ENCODE measurements around the gene MTX1. TPM values are rescaled to one million over a fixed set of nuclear protein-coding genes. Genes with fewer than 3 reads are reported as not detected.

The MTX1 gene
- polyA plus RNA-seq, 1 experiment = 72.7 TPM

- Histone ChIP-seq H3K27me3 (ENCODE audit: control insufficient read depth, insufficient read depth, low read length) (no peaks in the 10 kb centered on the region), H3K4me3 (ENCODE audit: low read depth, low read length) (no peak overlapping the region), H3K36me3 (ENCODE audit: control insufficient read depth, insufficient read depth, low read length) (peaks cover 24% of the 10 kb centered on the region)
- TF ChIP-seq CTCF (IDR thresholded peaks at IDR 0.05; ENCODE audit: insufficient read depth, low read depth, low read length) = no peak
- ChIA-PET CTCF (interaction anchor here (0.7 kb wide), 1 partner anchor 28 kb away, joined by 3 read pairs; the partner anchor contains the start of gene KRTCAP2), POLR2A (no interaction called here)
- DNase-seq (ENCODE audit: low read depth) = no peak
These were observed 7.6 kb upstream of the MTX1 start for GRCh38 chr1:155200920-155201319.

- peaks cover 20% of the 10 kb centered on the region for H3K36me3 ChIP-seq (ENCODE audit: control insufficient read depth, insufficient read depth, low read length)
- POLR2A ChIA-PET = no interaction called here
- no peak for TF ChIP-seq CTCF (IDR thresholded peaks at IDR 0.05; ENCODE audit: insufficient read depth, low read depth, low read length)
- no peak overlapping the region for H3K4me3 ChIP-seq (ENCODE audit: low read depth, low read length)
- DNase-seq (ENCODE audit: low read depth) = no peak
- H3K27me3 ChIP-seq (ENCODE audit: control insufficient read depth, insufficient read depth, low read length) = no peaks in the 10 kb centered on the region
- CTCF ChIA-PET = interaction anchor here (1.4 kb wide), 1 partner anchor 9 kb away, joined by 5 read pairs; no protein-coding TSS in a partner anchor
These were observed 6.3 kb upstream of the MTX1 start for GRCh38 chr1:155202198-155202597.

- ChIA-PET POLR2A (no interaction called here), CTCF (interaction anchor here (1.4 to 6.7 kb wide), 3 partner anchors 8 to 23 kb away, joined by 5 to 79 read pairs (median 75); no protein-coding TSS in a partner anchor)
- no peak for TF ChIP-seq CTCF (IDR thresholded peaks at IDR 0.05; ENCODE audit: insufficient read depth, low read depth, low read length)
- no peak for DNase-seq (ENCODE audit: low read depth)
- Histone ChIP-seq H3K36me3 (ENCODE audit: control insufficient read depth, insufficient read depth, low read length) (peaks cover 18% of the 10 kb centered on the region), H3K27me3 (ENCODE audit: control insufficient read depth, insufficient read depth, low read length) (no peaks in the 10 kb centered on the region), H3K4me3 (ENCODE audit: low read depth, low read length) (no peak overlapping the region)
These were observed 5.6 kb upstream of the MTX1 start for GRCh38 chr1:155202731-155203515.

GRCh38 chr1:155205035-155205434, 3.5 kb upstream of the MTX1 start:
- no peaks in the 10 kb centered on the region for H3K27me3 ChIP-seq (ENCODE audit: control insufficient read depth, insufficient read depth, low read length)
- no peak overlapping the region for H3K4me3 ChIP-seq (ENCODE audit: low read depth, low read length)
- ChIA-PET POLR2A (no interaction called here), CTCF (interaction anchor here (1.1 to 6.7 kb wide), 4 partner anchors 10 to 45 kb away, joined by 3 to 79 read pairs (median 41); no protein-coding TSS in a partner anchor)
- no peak for TF ChIP-seq CTCF (IDR thresholded peaks at IDR 0.05; ENCODE audit: insufficient read depth, low read depth, low read length)
- peaks cover 10% of the 10 kb centered on the region for H3K36me3 ChIP-seq (ENCODE audit: control insufficient read depth, insufficient read depth, low read length)
- DNase-seq (ENCODE audit: low read depth) = no peak

GRCh38 chr1:155205969-155206593, 2.4 kb upstream of the MTX1 start:
- no peak overlapping the region for H3K4me3 ChIP-seq (ENCODE audit: low read depth, low read length)
- no peaks in the 10 kb centered on the region for H3K27me3 ChIP-seq (ENCODE audit: control insufficient read depth, insufficient read depth, low read length)
- ChIA-PET CTCF (interaction anchor here (1.1 to 6.7 kb wide), 6 partner anchors 11 to 44 kb away, joined by 3 to 79 read pairs (median 15); partner anchors contain the start of genes KRTCAP2 and TRIM46), POLR2A (no interaction called here)
- no peak for DNase-seq (ENCODE audit: low read depth)
- TF ChIP-seq CTCF (IDR thresholded peaks at IDR 0.05; ENCODE audit: insufficient read depth, low read depth, low read length) = no peak
- H3K36me3 ChIP-seq (ENCODE audit: control insufficient read depth, insufficient read depth, low read length) = peaks cover 5% of the 10 kb centered on the region
